ENCODE results near the gene ADAM15. TPM values are rescaled to one million over a fixed set of nuclear protein-coding genes. Genes with fewer than 3 reads are reported as not detected.

ADAM15 gene
- total RNA-seq, 1 donor from 2014 or later, result 7.6 TPM

DNA sequence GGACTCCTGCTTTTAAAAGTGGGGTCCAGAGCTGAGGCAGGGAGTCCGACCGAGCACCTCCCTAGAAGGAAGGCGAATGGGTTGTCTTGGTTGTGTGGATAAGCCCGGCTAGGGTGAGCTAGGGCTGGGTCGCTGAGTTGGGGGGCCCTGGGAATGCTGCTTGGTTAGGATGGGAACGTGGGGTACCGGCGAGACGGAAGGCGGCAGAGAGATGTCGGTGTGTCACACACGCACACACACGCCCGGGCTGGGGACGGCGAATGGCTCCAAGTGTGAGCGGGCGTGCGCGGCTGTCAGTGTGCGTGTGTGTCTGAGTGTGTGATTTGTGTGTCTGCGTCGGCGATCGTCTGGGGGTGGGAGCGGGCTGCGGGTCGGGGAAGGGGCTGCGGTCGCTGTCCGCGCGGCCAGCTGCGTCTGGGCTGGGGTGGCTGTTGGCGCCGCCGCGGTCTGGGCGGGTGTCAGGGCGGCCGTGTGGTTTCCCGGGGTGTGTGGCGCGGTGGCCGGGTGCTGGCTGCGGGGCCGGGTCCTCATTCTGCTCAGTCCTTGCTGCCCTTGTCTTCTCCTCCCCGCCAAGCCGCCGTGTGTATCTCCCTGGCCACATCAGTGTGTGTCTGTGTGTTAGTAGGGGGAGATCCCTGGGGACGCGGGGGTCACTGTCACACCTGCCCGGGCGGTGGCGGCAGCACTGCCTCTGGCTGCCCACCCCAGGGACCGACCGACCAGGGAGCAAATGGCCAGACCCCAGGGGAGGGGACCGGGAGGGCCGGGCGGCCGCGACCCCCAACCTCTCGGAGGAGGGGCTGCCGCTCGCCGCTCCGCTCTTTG, 28.6 kb downstream of the ADAM15 start:
- H3K36me3 Mint-ChIP-seq (ENCODE audit: unreplicated experiment), result no peaks in the 10 kb centered on the region
- peak overlapping the region; percentile 92 for H3K4me3 Mint-ChIP-seq (ENCODE audit: unreplicated experiment)
- peak overlapping the region; percentile 59 for H3K27ac Mint-ChIP-seq (ENCODE audit: unreplicated experiment)
- peaks cover 18% of the 10 kb centered on the region for H3K9me3 Mint-ChIP-seq (ENCODE audit: unreplicated experiment)
- H3K4me1 Mint-ChIP-seq (ENCODE audit: low read depth, unreplicated experiment), result peaks cover 39% of the 10 kb centered on the region
- H3K27me3 Mint-ChIP-seq (ENCODE audit: unreplicated experiment), result peaks cover 36% of the 10 kb centered on the region
- DNase-seq, result peak; percentile 56
- TF ChIP-seq, protein P1, sequence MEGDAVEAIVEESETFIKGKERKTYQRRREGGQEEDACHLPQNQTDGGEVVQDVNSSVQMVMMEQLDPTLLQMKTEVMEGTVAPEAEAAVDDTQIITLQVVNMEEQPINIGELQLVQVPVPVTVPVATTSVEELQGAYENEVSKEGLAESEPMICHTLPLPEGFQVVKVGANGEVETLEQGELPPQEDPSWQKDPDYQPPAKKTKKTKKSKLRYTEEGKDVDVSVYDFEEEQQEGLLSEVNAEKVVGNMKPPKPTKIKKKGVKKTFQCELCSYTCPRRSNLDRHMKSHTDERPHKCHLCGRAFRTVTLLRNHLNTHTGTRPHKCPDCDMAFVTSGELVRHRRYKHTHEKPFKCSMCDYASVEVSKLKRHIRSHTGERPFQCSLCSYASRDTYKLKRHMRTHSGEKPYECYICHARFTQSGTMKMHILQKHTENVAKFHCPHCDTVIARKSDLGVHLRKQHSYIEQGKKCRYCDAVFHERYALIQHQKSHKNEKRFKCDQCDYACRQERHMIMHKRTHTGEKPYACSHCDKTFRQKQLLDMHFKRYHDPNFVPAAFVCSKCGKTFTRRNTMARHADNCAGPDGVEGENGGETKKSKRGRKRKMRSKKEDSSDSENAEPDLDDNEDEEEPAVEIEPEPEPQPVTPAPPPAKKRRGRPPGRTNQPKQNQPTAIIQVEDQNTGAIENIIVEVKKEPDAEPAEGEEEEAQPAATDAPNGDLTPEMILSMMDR (IDR thresholded peaks at IDR 0.05; ENCODE audit: partially characterized antibody, unreplicated experiment), result no peak

DNA sequence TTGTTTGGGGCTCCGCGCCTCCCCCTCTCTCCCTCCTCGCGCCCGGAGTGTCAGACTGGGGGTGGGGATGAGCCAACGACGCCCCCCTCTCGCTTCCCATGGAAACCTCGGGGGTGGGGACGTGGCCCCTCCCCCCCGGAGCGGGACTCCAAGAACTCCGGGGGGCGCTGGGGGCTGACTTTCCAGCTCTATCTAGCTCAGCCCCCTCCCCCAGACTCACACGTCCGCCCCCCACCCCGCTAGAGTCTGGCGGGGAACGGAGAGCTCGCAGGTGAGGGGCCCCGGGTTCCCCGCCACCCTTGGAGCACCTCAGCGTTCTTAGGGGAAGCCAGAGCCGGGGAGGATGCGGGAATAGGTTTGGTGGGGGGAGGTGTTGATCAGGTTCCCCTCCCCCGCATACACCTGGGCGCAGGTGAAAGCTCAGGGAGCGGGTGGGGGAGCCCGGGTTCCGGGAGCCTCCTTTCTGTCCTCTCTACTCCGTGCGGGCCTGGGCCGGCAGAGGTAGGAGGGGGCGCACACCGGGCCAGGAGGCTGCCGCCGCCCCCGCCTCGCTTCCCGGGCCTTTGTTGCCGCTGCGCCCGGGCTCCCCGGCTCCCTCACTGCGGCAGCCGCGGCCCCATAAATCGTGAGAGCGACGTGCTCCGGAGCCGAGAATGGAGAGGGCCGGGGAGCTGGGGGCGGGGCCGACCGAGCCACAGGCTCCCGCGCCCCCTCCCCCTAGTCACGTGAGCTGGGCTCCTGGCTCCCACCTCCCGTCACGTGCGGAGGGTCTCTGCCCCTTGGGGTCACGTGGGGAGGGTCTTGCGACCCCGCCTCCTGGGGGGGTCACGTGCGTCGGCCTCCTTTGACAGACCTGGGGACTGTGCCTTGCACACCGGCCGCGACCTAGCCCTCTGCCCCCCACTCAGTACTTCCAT, 29.5 kb downstream of the ADAM15 start:
- Mint-ChIP-seq H3K36me3 (ENCODE audit: unreplicated experiment) (no peaks in the 10 kb centered on the region), H3K27ac (ENCODE audit: unreplicated experiment) (no peak overlapping the region), H3K27me3 (ENCODE audit: unreplicated experiment) (peaks cover 37% of the 10 kb centered on the region), H3K4me3 (ENCODE audit: unreplicated experiment) (peak overlapping the region; percentile 99), H3K4me1 (ENCODE audit: low read depth, unreplicated experiment) (peaks cover 34% of the 10 kb centered on the region), H3K9me3 (ENCODE audit: unreplicated experiment) (peaks cover 20% of the 10 kb centered on the region)
- peak; percentile 87 for DNase-seq
- TF ChIP-seq, protein P1 (IDR thresholded peaks at IDR 0.05; ENCODE audit: partially characterized antibody, unreplicated experiment), result no peak

DNA sequence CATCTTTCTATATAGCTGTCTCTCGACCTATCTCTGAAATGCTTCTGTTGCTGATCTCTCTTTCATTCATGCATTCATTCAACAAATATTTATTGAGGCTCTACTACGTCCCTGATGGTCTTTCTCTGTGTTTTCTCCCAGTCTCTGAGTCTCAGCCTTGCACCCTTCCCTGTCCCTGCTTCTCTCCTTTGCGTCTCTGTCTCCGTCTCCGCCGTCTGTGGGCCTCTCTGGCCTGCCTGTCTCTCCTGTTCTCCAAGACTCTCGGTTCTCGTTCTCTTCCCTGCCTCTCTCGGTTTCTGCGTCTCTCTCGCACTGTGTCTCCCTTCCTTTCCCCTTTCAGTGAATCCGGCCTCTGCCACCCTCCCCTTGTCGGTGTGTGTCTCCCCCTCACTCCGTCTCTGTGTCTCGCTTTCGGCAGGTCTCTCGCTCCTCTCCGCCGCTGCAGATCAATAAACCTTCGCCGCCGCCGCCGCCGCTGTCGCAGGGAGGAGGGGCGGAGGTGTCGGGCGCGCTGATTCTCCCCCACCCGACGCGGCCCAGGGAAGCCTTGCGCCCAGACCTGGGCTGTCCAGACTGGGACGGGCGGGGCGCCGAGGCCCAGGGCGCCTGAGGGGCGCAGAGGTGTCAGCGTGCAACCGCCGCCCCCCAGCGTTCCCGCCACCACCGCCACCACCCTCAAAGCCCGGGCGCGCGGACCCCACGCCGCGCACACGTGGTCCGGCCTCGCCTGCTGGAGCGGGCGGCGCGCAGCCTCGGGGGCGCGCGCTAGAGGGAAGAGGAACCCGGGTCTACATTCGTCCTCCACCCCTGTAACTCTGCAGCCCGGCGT, 30.6 kb downstream of the ADAM15 start:
- H3K27me3 Mint-ChIP-seq (ENCODE audit: unreplicated experiment), result peaks cover 35% of the 10 kb centered on the region
- H3K4me3 Mint-ChIP-seq (ENCODE audit: unreplicated experiment), result peak overlapping the region; percentile 99
- H3K27ac Mint-ChIP-seq (ENCODE audit: unreplicated experiment), result peak overlapping the region; percentile 94
- no peaks in the 10 kb centered on the region for H3K36me3 Mint-ChIP-seq (ENCODE audit: unreplicated experiment)
- DNase-seq, result peak; percentile 66
- H3K4me1 Mint-ChIP-seq (ENCODE audit: low read depth, unreplicated experiment), result peaks cover 33% of the 10 kb centered on the region
- peaks cover 18% of the 10 kb centered on the region for H3K9me3 Mint-ChIP-seq (ENCODE audit: unreplicated experiment)
- TF ChIP-seq, protein P1 (IDR thresholded peaks at IDR 0.05; ENCODE audit: partially characterized antibody, unreplicated experiment), result no peak

DNA sequence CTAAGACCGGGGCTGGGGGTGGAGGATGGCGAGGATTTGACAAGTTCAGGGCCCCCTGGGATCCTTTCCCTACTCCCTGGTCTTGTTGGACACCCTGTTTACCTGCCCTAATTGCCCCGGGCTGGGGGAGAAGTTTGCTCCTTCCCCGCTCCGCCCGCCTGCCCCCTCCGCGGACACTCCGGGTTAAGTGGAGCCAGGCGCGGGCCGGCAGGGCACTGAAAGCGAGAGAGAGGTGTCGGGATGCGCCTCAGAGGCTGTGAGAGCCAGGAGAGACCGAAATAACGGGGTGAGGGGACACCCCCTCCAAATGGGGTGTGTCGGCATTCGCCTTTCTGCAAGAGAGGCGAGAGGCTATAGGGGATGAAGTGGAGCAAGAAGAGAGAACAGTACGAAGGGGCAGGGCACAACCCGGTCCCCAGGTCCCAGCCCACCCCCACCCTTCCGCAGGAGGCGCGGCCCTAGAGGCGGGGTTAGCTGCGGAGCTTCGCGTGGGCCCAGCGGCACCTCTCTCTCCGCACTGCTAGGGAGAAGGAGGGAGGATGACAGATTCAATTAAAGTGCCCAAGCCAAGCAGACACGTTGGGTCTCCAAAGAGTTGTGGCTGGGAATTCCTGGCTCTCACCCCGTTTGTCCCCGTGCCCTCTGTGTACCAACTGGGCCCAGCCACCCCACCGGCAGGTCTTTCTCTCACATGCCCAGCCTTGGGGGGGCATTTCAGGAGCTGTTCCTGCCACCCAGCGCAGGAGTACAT, 31.4 kb downstream of the ADAM15 start:
- peaks cover 21% of the 10 kb centered on the region for H3K9me3 Mint-ChIP-seq (ENCODE audit: unreplicated experiment)
- peaks cover 31% of the 10 kb centered on the region for H3K4me1 Mint-ChIP-seq (ENCODE audit: low read depth, unreplicated experiment)
- no peak overlapping the region for H3K27ac Mint-ChIP-seq (ENCODE audit: unreplicated experiment)
- H3K36me3 Mint-ChIP-seq (ENCODE audit: unreplicated experiment), result no peaks in the 10 kb centered on the region
- peak overlapping the region; percentile 69 for H3K4me3 Mint-ChIP-seq (ENCODE audit: unreplicated experiment)
- no peak for DNase-seq
- peaks cover 35% of the 10 kb centered on the region for H3K27me3 Mint-ChIP-seq (ENCODE audit: unreplicated experiment)
- TF ChIP-seq, protein P1 (IDR thresholded peaks at IDR 0.05; ENCODE audit: partially characterized antibody, unreplicated experiment), result no peak
